HG02610 (cell line): ENCODE results near the gene PDE8A.
"Not testable (repeated sequence)": the region's sequence is repeated elsewhere in the genome, so short reads cannot be mapped to it uniquely, and the experiment has no call there.

ENCODE experiments used
- ATAC-seq: cut with Tn5 transposase; IDR thresholded peaks from one replicate; pipeline ENCODE4 v1.9.1; 2021; ENCODE audit warnings: mild to moderate bottlenecking, moderate library complexity; ENCODE audit not compliant: unreplicated experiment

The PDE8A gene

DNA sequence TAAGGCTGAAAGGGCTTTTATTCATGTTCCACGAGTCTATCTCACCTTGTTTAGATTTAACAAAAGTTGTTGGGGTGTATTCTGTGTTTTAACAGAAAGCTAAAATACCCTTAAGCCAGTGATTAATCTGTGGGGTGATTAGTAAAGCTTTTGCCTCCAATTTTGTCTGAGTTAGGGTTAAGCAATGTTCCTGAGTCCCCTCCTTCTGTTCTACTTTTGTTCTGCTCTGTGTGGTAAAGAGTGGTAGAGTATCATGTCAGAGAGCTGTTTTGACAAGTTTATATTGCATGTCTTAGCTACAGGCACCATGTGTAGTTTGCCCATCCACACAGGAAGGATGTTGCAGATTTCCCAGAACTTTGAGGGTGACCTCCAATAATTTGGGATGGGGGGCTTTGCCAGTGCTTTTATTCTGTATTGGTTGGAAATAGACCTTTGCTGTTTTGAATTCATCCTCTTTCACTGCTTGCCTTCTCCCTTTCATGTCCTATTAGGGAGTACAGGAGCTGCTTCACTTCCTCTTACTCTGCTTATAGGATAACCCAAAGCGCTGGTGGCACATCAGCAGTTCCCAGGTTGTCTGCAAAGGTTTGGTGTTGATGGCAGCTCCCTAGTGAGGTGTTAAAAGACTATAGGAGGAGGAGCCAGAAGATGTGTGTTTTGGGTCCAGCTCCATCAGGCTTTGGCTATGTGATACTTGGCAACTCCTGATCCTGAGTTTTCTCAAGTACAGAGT lies 7.4 kb downstream of the PDE8A start:
- ATAC-seq, result no peak

DNA sequence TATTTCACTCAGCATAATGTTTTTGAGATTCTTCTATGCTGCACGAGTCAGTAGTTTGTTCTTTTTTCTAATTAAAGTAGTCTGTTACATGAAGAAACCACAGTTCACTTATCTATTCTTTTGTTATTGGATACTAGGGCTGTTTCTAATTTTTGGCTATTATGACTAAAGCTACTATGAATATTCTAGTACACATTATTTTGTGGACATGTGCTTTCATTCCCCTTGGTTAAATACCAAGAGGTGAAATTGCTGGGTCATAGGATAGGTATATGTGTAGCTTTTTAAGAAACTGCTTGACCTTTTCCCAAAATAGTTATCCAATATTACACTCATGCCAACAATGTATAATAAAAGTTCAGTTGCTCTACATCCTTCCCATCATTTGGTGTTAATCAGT lies 8.9 kb downstream of the PDE8A start:
- ATAC-seq, result no peak

DNA sequence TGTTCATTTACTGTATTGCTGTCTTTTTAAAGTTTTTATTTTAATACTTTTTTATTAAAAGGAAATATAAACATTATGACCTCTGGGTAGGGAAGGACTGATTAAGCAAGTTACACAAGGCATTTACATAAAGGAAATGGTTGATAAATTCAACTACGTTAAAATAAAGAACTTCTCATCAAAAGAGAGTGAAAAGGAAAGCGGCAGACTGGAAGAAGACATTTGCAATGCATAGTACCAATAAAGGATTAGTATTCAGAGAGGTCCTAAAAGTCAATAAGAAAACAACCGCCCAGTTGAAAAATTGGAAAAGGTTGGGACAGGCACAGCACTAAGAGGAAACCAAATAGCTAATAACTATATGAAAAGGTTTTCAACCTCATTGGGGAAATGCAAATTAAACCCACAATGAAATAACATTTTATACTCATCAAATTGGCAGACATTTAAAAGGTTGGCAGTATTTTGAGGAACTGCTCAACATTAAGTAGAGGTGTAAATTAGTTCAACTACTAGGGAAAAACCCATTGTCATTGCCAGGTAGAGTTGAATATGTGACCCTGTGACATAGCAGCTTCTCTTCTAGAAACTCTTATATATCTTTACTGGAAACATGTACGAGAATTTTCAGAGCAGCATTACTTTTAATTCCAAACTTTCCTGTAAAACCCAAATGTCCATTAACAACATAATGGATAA lies 9.5 kb downstream of the PDE8A start:
- no peak for ATAC-seq

DNA sequence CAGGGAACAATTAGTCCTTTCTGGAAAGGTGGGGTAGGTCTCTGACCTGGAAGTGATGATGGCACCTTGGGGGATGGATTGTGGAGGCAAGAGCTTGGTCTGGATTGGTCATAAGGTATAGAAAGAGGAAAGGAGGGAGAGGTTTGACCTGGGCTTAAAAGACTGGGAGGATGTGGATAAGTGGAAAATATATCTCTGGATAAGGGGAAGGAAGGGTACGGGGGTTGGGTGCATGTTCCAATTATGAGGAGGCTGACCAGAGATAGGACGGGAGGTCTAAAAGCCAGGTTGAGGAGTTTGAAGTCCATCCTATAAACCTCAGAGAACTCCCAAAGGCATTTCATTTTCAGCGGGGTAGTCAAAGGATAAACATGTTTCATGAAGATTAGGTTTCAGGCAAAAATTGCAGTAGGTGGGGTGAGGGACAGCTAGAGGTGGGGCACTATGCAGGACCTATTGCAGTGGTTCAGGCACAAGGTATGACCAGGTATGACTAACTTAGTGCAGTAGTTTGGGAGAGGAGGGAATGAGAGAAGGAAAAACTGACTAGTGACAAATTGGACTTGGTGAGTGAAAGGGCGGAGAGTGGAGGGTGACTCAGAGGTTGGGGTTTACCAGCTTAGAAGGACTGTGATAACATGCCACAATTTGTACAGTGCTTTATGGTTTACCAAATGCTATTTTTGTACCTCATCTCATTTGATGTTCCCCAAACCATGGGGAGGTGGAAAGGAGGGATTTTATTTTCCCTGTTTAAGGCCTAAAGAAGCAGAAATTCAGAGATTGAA lies 10.7 kb downstream of the PDE8A start:
- peak; percentile 55 for ATAC-seq

DNA sequence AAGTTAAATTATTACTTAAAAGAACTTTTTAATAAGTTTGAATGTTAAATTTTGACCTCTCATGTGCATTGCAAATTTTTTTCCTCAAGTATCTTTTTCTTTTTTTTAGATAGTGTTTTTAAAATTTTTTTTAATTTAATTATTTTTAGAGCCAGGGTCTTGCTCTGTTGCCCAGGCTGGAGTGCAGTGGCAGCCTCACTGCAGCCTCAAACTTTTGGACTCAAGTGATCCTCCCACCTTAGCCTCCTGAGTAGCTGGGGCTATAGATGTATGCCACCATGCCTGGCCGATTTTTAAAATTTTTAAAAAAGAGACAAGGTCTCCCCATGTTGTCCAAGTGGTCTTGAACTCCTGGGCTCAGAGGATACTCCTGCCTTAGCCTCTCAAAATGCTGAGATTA lies 14.4 kb downstream of the PDE8A start:
- no peak for ATAC-seq

DNA sequence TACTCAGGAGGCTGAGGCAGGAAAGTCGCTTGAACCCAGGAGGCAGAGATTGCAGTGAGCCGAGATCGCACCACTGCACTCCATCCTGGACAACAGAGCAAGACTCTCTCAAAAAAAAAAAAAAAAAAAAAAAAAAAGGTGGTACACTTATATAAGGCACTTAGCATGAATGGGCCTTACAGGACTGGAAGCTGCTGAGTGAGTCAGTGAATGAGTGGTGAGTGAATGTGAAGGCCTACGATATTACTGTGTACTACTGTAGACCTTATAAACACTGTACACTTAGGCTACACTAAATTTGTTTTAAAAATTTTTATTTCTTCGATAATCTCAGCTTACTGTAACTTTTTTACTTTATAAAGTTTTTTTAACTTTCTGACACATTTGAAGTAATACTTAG lies 15.1 kb downstream of the PDE8A start:
- ATAC-seq, result not testable (repeated sequence)

DNA sequence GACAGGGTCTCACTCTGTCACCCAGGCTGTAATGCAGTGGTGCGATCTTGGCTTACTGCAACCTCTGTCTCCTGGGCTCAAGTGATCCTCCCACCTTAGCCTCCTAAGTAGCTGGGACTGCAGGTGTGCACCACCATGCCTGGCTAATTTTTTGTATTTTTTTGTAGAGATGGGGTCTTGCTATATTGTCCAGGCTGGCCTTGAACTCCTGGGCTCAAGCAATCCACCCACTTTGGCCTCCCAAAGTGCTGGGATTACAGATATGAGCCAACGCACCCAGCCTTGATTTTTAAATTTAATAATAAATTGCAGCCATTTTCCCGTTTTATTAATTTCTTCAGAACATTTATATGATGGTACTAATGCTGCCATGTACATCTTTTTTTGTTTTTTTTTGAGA lies 15.6 kb downstream of the PDE8A start:
- not testable (repeated sequence) for ATAC-seq

DNA sequence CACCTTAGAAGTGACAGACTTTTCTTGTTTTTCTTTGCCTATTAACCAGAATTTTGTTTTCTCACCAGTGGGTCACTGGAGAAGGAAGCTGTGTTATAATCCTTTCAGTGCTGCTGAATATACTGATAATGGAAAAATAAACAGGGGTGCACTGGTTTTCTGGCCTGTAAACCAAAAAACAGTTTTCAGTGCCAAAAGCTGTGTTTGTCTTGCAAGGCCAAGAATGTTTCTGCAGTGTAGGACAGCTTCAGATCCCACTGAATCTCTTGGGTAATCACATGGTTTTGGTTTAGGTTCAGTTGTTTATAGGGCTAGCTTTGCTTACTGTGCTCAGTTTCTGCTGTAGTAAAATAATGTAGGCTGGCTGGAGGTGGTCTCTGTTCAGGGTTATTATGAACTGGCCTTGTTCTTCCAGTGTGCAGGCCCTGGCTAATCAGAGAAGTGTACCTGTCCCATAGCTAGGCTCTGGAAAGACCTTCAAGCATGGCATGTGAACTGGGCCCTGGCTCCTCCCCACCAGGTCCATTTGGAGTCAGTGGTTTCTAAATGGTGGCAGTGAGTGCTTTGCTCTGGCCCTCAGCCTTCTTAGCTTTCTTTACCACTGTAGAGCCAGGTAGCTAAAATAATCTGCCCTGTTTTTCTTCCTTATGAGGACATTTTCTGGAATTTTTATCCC lies 18.7 kb downstream of the PDE8A start:
- no peak for ATAC-seq

DNA sequence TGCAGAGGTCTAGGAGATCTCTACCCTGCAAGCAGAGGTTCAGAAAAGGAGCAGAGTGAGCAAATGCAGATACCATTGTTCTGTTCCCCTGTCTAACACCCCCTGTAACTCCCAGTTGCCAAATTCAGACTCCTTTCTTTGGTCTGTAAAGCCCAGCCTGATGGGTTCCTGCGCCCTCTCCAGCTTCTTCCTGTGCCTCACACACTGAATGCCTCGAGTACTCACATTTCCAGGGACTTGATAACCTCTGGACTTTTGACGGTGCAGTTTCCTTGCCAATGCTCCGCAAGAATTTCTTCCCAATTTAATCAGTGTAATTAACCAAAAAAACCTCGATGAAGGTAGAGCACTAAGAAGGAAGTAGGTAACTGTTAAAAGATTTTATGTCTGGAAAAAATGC lies 19.3 kb downstream of the PDE8A start:
- no peak for ATAC-seq

DNA sequence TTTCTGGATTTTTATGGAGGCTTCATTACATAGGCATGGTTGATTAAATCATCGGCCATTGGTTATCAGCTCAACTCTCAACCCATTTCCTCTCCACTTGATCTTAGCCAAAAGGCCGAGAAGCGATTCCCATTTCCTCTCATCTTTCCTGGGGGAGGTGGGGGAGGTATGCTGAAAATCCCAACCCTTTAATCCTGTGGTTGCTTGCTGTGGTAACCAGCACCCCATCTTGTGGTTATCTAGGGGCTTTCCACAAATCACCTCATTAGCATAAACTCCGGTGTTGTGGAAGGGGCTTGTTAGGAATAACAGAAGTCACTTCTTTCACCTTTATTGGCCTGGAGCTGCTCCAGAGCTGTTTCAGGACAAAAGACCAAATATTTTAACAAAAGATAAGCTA lies 20.9 kb downstream of the PDE8A start:
- ATAC-seq, result no peak

DNA sequence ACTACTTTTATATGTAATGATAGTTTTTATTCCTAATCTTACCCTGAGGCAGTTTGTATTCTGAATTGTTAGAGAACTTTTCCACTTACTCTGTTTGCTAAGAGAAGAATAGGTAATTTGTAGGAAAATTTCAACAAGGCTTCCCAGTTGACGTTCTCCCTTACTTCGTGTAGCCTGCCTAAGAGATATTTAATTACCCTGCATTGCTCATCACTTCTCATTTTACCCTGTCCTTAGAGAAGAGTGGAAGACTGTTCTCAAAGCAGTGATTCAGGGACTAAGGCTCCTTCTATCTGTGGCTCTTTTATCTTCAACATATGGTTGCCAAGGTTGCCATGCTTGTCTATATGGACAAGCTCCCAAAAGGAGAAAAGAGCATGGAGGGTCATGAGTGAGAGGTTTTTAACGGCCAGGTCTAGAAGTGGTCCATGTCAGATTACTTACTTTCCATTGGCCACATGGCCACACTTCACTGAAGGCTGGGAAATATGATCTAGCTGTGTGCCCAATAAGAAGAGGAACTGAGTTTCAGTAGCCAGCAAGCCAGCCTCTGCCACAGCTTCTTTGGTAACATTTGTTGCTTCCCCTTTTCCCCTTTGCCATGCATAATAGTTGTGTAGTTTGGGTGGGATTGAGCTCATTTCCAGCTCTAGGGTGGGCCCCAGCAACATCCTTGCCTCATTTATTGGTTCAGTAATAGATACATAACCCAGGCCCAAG lies 22.1 kb downstream of the PDE8A start:
- no peak for ATAC-seq

DNA sequence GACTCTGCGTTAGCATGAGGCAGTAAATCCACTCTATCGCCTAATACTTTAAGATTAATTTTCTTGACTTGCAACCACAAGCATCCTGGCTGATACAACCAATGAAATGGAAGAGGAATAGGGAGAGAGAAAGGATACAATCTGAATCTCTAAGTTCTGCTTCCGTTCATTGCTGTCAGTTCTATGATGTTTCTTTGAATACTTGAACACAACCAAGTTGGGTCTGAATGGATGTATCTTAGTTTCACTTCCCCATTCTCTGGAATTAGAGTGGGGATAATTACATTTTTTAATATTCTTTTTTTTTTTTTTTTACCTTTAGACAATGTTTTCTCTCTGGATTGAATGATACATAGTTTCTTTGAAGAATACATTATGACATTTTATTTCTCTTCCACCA lies 22.9 kb downstream of the PDE8A start:
- ATAC-seq, result no peak

DNA sequence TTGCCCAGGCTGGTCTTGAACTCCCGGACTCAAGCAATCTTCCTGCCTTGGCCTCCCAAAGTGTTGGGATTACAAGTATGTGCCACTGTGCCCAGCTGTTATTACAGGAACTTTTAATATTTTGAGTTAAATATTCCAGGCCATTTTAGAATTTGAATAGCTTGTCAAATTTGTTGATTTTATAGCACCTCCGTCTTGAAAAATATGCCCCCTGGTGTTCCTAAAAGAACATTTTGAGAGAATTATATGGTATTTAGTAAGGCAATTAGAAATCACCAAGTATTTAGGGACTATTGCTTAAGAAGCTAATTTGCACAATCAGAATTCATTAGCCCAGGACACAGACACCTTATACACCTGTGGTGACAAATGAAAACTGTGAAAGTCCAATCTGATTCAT lies 23.7 kb downstream of the PDE8A start:
- ATAC-seq, result no peak

DNA sequence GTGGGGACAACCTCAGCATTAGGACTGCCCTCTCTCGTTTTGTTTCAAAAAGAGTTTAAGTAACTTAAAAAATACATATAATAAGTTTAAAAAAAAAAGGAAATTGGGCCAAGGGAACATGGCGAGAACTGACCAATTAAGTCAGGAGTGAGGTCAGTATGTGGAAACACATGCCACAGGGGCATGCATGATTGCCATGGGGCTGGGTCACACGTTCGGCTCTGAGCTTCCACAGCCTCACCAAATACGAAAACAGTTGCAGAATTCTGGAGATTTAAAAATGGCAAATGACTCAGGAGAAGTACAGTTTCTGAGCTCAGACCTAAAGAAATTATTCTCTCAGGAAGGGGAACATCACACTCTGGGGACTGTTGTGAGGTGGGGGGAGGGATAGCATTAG lies 24.1 kb downstream of the PDE8A start:
- no peak for ATAC-seq

DNA sequence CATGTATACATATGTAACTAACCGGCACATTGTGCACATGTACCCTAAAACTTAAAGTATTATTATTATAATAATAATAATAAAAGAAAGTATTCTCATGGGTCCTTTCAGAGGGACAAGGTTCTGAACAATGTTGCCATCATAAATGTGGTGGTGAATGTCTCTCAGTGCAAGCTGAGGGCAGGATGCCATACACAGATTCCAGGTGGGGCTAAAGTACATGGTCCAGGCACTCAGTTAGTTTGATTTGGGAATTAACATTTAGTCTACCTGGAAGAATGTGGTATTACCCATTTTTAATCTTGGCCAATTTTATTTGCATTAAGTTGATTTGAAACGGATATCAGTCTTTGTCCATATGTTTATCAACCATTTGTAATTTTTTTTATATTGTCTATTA lies 24.5 kb downstream of the PDE8A start:
- no peak for ATAC-seq

DNA sequence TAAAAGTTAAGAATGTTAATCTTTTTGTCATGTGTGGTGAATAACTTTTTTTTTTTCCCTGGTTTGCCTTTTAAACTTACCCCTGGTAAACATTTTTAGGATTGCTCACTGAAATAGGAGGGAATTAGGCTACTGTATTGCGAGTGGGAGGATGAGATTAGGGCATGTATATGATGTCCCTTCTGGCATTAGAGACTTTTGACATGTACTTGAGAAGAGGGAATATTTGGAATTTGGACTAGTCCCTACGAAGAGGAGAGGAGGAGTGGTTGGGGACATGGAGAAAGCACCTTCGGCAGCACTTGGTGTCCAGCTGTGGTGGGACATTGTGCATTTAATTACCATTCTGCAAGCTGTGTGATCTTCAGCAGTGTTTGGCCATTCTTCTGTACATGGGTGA lies 25.0 kb downstream of the PDE8A start:
- no peak for ATAC-seq

DNA sequence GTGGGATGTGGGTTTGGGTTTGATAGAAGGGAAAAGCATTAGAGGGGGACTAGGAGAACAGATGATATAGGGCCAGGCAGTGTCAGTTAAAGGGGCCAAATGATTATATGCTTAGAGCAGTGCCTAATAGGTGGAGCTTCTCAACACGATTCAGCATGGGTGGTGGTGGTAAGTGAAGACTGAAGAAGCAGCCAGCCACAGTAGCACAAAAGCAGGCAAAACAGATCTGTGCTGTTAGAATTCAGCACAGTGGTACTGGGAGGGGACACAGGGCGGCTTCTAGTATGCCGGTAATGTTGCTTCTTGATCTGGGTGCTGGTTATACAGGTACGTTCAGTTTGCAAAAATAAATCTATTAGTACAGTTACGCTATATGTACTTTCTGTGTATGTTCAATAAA lies 25.5 kb downstream of the PDE8A start:
- no peak for ATAC-seq

DNA sequence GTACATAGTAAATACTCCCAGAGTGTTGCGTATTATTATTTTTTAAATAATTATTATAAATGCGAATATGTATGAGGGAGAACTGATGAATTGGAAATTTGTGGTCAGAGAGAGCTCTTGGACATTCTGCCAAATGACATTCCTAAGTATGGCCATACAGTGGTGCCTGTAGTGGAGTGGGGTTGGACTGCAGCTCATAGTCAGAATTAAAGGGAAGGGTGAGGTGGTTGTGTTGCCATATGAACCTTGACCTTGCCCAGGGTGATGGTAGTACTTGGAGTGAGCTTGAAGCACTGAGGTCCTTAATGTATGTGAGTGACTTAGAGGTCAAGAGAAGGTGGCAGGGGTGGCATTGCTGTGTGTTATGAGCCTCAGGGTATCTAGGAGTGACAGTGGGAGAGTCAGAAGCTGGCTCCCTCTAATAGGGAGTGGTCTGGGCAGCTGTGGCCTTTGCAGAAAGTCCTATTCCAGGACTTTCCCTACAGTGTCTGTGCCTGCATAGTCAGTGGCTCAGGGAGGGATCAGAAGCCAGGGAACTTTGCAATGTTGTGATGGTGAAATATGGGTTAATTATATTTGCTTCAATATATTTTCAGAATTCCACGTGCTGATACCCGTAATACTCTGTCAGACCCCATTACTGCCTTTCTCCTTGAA lies 26.2 kb downstream of the PDE8A start:
- no peak for ATAC-seq

DNA sequence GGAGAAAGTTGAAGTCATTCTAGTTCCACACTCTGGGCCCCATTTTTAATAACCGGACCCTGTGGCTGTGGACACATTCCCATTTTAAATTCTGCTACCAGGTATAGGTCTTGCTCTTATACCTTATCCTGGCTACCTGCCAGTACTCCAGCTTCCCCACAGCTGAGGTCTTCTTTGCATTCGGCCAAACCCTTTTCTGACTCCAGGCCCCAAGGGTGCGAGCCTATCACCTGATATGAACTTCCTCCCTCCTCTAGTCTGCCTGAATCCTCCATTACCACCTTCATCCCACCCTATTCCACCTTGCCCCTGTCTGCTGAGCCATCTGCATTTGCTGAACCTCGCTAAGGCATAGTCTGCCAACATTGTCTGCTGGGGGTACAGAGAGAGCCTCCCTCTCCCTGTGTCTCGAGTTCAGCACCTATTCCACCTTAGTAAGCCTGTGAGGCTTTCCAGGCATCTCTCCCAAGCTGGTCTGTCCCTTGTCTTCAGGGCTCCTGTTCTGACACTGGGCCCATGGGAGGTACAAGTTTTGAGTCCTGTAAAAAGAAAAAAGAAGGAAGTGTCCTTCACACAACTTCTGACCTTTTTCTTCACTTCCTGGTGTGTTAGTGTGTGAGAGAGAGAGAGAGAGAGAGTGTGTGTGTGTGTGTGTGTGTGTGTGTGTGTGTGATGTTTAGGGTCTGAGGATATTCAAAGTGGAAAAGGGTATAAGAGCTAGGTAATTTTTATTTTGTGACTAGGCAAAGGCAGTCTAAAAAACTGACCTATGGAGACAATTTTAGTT lies 27.0 kb downstream of the PDE8A start:
- ATAC-seq, result no peak
